ENCODE data around the gene ADD2.

GRCh38 chr2:70607121-70607561, 160.9 kb downstream of the ADD2 start:
- TF ChIP-seq, protein P1, sequence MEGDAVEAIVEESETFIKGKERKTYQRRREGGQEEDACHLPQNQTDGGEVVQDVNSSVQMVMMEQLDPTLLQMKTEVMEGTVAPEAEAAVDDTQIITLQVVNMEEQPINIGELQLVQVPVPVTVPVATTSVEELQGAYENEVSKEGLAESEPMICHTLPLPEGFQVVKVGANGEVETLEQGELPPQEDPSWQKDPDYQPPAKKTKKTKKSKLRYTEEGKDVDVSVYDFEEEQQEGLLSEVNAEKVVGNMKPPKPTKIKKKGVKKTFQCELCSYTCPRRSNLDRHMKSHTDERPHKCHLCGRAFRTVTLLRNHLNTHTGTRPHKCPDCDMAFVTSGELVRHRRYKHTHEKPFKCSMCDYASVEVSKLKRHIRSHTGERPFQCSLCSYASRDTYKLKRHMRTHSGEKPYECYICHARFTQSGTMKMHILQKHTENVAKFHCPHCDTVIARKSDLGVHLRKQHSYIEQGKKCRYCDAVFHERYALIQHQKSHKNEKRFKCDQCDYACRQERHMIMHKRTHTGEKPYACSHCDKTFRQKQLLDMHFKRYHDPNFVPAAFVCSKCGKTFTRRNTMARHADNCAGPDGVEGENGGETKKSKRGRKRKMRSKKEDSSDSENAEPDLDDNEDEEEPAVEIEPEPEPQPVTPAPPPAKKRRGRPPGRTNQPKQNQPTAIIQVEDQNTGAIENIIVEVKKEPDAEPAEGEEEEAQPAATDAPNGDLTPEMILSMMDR (IDR thresholded peaks at IDR 0.05) = no peak
- no peak for TF ChIP-seq POLR2A (IDR thresholded peaks at IDR 0.05)
